ENCODE measurements around the gene PTPRN2. TPM values are rescaled to one million over a fixed set of nuclear protein-coding genes. Genes with fewer than 3 reads are reported as not detected.

The PTPRN2 gene
- total and polyA plus RNA-seq, 2 of the 8 experiments (the other 6 are each of a cell fraction or from before 2014, with no cell fraction given): 2.6 to 4.5 TPM

DNA sequence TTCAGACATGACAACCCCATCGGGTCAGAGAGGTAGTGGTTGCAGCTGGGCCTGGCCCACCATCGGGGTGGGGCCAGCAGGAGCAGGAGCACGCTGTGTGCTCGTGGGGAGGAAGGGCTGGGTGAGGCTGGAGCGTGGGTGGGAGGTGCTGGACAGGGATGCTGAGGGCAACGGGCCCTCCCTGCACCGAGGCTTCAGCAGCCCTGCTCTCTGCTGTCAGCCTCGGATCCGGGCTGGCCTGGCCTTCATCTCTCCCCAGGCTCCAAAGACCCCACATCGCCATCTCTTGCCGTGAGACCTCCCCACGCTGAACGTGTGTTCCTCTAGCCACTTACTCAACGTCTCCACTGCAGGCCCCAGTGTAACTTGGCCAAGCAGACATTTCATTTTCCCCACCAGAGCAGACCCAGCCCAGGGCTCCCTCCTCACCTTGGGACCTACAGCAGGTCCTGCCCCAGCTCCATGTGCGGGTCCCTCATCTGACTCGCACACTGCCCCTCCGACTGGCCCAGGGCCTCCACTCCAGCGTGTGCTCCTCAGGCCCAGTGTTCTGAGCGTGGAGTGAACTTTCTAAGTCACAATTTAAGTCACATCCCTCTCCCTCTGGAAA lies 788.4 kb downstream of the PTPRN2 start:
- Histone ChIP-seq H2BK5ac (ENCODE audit: low read depth, low read length) (peak overlapping the region; percentile 60; the same call in 1 of the 2 replicates), H4K20me1 (replicated peaks in 1 of 2; ENCODE audit: control insufficient read depth in 1 of 2, insufficient read depth in 2 of 2, low read length in 2 of 2) (no peaks in the 10 kb centered on the region), H4K91ac (replicated peaks; ENCODE audit: insufficient read length, low read length) (peak overlapping the region; percentile 87), H3K4me1 (replicated peaks in 1 of 4; ENCODE audit: control insufficient read depth in 3 of 4, insufficient read depth in 4 of 4, low read length in 3 of 4) (peaks cover 7 to 18% (median 11%) of the 10 kb centered on the region in 4 experiments; a peak in 6 of 7 replicates), H3K23ac (ENCODE audit: insufficient read length) (no peak overlapping the region), H3K4me2 (ENCODE audit: insufficient read depth in 1 of 2, low read depth in 2 of 2, low read length in 2 of 2) (no peak overlapping the region), H3K36me3 (ENCODE audit: control insufficient read depth in 2 of 4, insufficient read depth in 4 of 4, low read length in 3 of 4) (no peaks in the 10 kb centered on the region; a peak in 1 of 8 replicates), H4K5ac (ENCODE audit: insufficient read length, low read depth, low read length) (no peak overlapping the region), H2AFZ (ENCODE audit: low read length) (no peak overlapping the region), H3K4me3 (ENCODE audit: extremely low read depth in 1 of 4, insufficient read depth in 2 of 4, low read depth in 3 of 4, low read length in 4 of 4) (no peak overlapping the region), H2BK12ac (ENCODE audit: low read depth, low read length) (peak overlapping the region; percentile 68; the same call in 1 of the 2 replicates), H3K79me1 (ENCODE audit: low read depth, low read length) (no peaks in the 10 kb centered on the region), H3K14ac (ENCODE audit: insufficient read length) (no peak overlapping the region), H2AK5ac (ENCODE audit: low read depth, low read length) (no peak overlapping the region), H2BK120ac (replicated peaks; ENCODE audit: low read depth, low read length) (no peak overlapping the region), H4K8ac (ENCODE audit: extremely low read depth, insufficient read depth, low read length) (no peak overlapping the region; the same call in 1 of the 2 replicates), H2BK20ac (ENCODE audit: low read length) (peak overlapping the region; percentile 95; the same call in 1 of the 2 replicates), H3K79me2 (ENCODE audit: control insufficient read depth in 1 of 2, insufficient read depth in 2 of 2, low read length in 2 of 2) (no peaks in the 10 kb centered on the region), H3K23me2 (ENCODE audit: low read depth, low read length) (no peaks in the 10 kb centered on the region; the same call in 1 of the 2 replicates), H3K9ac (replicated peaks in 1 of 4; ENCODE audit: extremely low read depth in 1 of 4, low read depth in 3 of 4, low read length in 3 of 4) (no peak overlapping the region; a peak in 1 of 7 replicates), H3K9me3 (ENCODE audit: insufficient read depth in 2 of 2, low read depth in 1 of 2, low read length in 1 of 2) (no peaks in the 10 kb centered on the region; a peak in 1 of 4 replicates), H3K4ac (replicated peaks; ENCODE audit: insufficient read length, low read depth, low read length) (no peak overlapping the region), H2BK15ac (ENCODE audit: low read length) (peak overlapping the region; percentile 61; the same call in 1 of the 2 replicates), H3K27ac (ENCODE audit: low read depth, low read length) (no peak overlapping the region), H3K56ac (replicated peaks; ENCODE audit: insufficient read length, low read depth, low read length) (no peak overlapping the region), H3K27me3 (replicated peaks in 1 of 4; ENCODE audit: control insufficient read depth in 3 of 4, extremely low read depth in 1 of 4, insufficient read depth in 3 of 4, low read length in 3 of 4) (no peaks in the 10 kb centered on the region), H3K18ac (ENCODE audit: extremely low read depth, low read length) (no peak overlapping the region)
- WGBS, 2 experiments (ENCODE audit: extremely low coverage in 1 of 2, insufficient coverage in 1 of 2, insufficient read length in 1 of 2, insufficient replicate concordance in 2 of 2, low coverage in 1 of 2, low lambda C conversion rate in 2 of 2, missing lambda C conversion rate in 1 of 2): 89% methylated on average over 14 of the region's 19 CpGs; no CpG with 5 or more reads in 1 of the 2 experiments
- no peak for DNase-seq (ENCODE audit: low read depth in 1 of 2, low spot score in 2 of 2)
- CTCF ChIA-PET (ENCODE audit: partially characterized antibody): no interaction called here
- FAIRE-seq: no peak
- POLR2A ChIA-PET (ENCODE audit: partially characterized antibody): no interaction called here

All from H1 (cell line).